SK-N-MC (cell line): ENCODE data around the gene NCOA4.
"Not testable (repeated sequence)": the region's sequence is repeated elsewhere in the genome, so short reads cannot be mapped to it uniquely, and the experiment has no call there.

ENCODE experiments used
- EZH2 ChIP-seq: fragments of 200-600 bp; sonication (generic); IDR thresholded peaks from one replicate; pipeline ENCODE4 v1.6.1; 2017; ENCODE audit warnings: antibody characterized with exemption
- FOXP2 ChIP-seq: optimal IDR thresholded peaks from 2 replicates; pipeline ENCODE3; 2011; ENCODE audit warnings: mild to moderate bottlenecking, moderate library complexity; ENCODE audit not compliant: insufficient read depth; ENCODE audit errors: extremely low read length, control extremely low read depth
- POLR2AphosphoS5 ChIP-seq: IDR thresholded peaks from 2 replicates; pipeline ENCODE4 v1.6.1; 2012; ENCODE audit warnings: mild to moderate bottlenecking, low read depth, low read length, borderline replicate concordance

- TF ChIP-seq POLR2AphosphoS5, EZH2, FOXP2: not testable (repeated sequence)
These were observed 30.5 kb downstream of the NCOA4 start for GRCh38 chr10:45999955-46000354.
